IMR-90 (cell line): ENCODE data around the gene STK33. TPM values are rescaled to one million over a fixed set of nuclear protein-coding genes. Genes with fewer than 3 reads are reported as not detected.

ENCODE experiments used
- BHLHE40 ChIP-seq: fragments of 150-350 bp; IDR thresholded peaks from 2 replicates; pipeline ENCODE4 v1.6.1; 2016; ENCODE audit warnings: mild to moderate bottlenecking, low read depth, low read length
- CEBPB ChIP-seq: IDR thresholded peaks from 2 replicates; pipeline ENCODE4 v1.6.1; 2012; ENCODE audit warnings: low read depth, low read length, improper control_type of control experiment
- CHD1 ChIP-seq: IDR thresholded peaks from 2 replicates; pipeline ENCODE4 v1.6.1; 2012; ENCODE audit warnings: low read depth, low read length, improper control_type of control experiment
- MAFK ChIP-seq: IDR thresholded peaks from 2 replicates; pipeline ENCODE4 v1.6.1; 2012; ENCODE audit warnings: low read depth, low read length, improper control_type of control experiment
- RAD21 ChIP-seq: IDR thresholded peaks from 2 replicates; pipeline ENCODE4 v1.6.1; 2012; ENCODE audit warnings: low read length, improper control_type of control experiment
- polyA plus RNA-seq, 3 experiments: library from polyadenylated mRNA; depleted of rRNA; stranded (reverse); fragments of >200 nt; gene quantifications; 2 replicates each; pipeline ENCODE4 v1.2.3, GENCODE V29; 2012; ENCODE audit warnings: low replicate concordance in 1 of 3
- total RNA-seq: library from RNA; depleted of rRNA; stranded (reverse); fragments of >200 nt; gene quantifications from 2 replicates; pipeline ENCODE4 v1.2.3, GENCODE V29; 2012
- TF ChIP-seq, protein P1 (sequence below): fragments of 150-350 bp; IDR thresholded peaks from 2 replicates; pipeline ENCODE4 v1.6.1; 2016; ENCODE audit warnings: low read depth, mild to moderate bottlenecking, low read length, moderate library complexity, borderline replicate concordance

Gene STK33
- total and polyA plus RNA-seq, 2 of the 4 experiments (the other 2 are of a cell fraction): 2.3 to 2.6 TPM

DNA sequence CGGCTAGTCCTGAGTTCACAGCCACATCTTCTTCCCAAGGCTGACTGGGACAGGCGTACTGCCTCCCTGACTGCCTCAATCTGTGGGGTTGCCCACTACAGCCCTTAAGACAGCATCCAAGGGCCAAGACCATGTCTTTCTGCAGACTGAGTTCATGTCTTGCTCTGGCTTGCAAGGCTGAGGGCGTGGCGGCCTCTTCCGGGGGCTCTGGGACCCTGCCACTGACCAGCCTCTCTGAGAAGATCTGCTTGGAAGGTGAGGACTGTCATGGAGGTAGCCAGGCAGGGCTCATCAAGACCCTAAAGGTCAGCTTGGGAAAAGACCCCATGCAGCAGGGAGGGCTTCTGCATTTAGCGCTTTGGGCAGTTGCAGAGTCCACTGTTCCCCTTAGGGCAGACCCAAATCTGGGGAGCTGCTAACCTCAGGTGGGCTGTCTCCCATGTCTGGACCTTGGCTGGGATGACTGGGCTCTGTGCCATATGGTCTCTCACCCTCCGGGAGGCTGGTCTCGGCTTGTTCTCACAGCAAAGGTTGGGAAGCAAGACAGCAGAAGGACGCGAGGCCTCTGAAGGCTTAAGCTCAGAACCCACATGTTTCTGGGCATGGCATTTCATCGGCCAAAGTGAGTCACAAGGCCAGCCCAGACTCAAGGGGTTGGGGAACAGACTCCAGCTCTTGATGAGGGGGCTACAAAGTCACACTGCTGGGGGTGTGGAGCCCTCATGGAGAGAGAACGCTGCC, 221.2 kb downstream of the STK33 start (continued):
- TF ChIP-seq MAFK (no peak), BHLHE40 (no peak), CHD1 (no peak), RAD21 (no peak), CEBPB (no peak)
- TF ChIP-seq, protein P1, sequence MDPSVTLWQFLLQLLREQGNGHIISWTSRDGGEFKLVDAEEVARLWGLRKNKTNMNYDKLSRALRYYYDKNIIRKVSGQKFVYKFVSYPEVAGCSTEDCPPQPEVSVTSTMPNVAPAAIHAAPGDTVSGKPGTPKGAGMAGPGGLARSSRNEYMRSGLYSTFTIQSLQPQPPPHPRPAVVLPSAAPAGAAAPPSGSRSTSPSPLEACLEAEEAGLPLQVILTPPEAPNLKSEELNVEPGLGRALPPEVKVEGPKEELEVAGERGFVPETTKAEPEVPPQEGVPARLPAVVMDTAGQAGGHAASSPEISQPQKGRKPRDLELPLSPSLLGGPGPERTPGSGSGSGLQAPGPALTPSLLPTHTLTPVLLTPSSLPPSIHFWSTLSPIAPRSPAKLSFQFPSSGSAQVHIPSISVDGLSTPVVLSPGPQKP: no peak
